H1 (cell line): ENCODE results near the gene SH3PXD2A. TPM values are rescaled to one million over a fixed set of nuclear protein-coding genes. Genes with fewer than 3 reads are reported as not detected.

ENCODE experiments used
- CHD1 ChIP-seq: IDR thresholded peaks from 2 replicates; pipeline ENCODE4 v1.6.1; 2012; ENCODE audit warnings: low read depth, low read length, improper control_type of control experiment
- CREB1 ChIP-seq: IDR thresholded peaks from 2 replicates; pipeline ENCODE4 v1.6.1; 2012; ENCODE audit warnings: inconsistent platforms
- HDAC2 ChIP-seq, 2 experiments: fragments of 300-600 bp in 1 of 2; sonication (generic) in 1 of 2; IDR thresholded peaks; 2 replicates each; pipeline ENCODE4 v1.6.1; 2011 to 2012; ENCODE audit warnings: low read depth in 2 of 2, low read length in 2 of 2, mild to moderate bottlenecking in 2 of 2, moderate library complexity in 2 of 2, borderline replicate concordance in 1 of 2, inconsistent platforms in 1 of 2
- NANOG ChIP-seq: IDR thresholded peaks from 2 replicates; pipeline ENCODE4 v1.6.1; 2011; ENCODE audit warnings: low read length, low read depth, mild to moderate bottlenecking, inconsistent platforms; ENCODE audit not compliant: insufficient read depth, poor library complexity, severe bottlenecking
- PHF8 ChIP-seq: fragments of 200-600 bp; sonication (generic); conservative IDR thresholded peaks from 2 replicates; pipeline ENCODE4 v1.7.1; 2012; ENCODE audit warnings: low read depth, mild to moderate bottlenecking, inconsistent platforms, low read length, moderate library complexity
- RBBP5 ChIP-seq: IDR thresholded peaks from 2 replicates; pipeline ENCODE4 v1.7.1; 2012; ENCODE audit warnings: low read depth, mild to moderate bottlenecking, inconsistent platforms, low read length, moderate library complexity, borderline replicate concordance
- SIX5 ChIP-seq: IDR thresholded peaks from 2 replicates; pipeline ENCODE4 v1.6.1; 2011; ENCODE audit warnings: mild to moderate bottlenecking, low read depth, low read length
- TBP ChIP-seq: IDR thresholded peaks from 2 replicates; pipeline ENCODE4 v1.6.1; 2011; ENCODE audit warnings: low read depth, low read length, improper control_type of control experiment
- polyA plus RNA-seq, 7 experiments: library from polyadenylated mRNA; depleted of rRNA in 3 of 7; stranded (reverse) in 5 of 7; unstranded in 2 of 7; fragments of >200 nt in 5 of 7; fragments of 200-250 nt in 2 of 7; gene quantifications; 1 replicate in 5 of 7; 2 replicates in 1 of 7; 4 replicates in 1 of 7; pipeline versions ENCODE4 v1.2.1 to v1.2.3, GENCODE V29; 2011 to 2013; ENCODE audit warnings: missing spikeins in 2 of 7, mixed read lengths in 2 of 7
- total RNA-seq: library from RNA; stranded (reverse); fragmentation: NEBNext Ultra II Directional; extraction: Animal tissue kit (Norgen Biotek cat#: 25700); gene quantifications from 2 replicates; pipeline ENCODE4 v1.2.1, GENCODE V29; 2021

Gene SH3PXD2A
- total and polyA plus RNA-seq, 2 of the 8 experiments (the other 6 are each of a cell fraction or from before 2014, with no cell fraction given): 5.4 to 16.3 TPM

- no peak for TF ChIP-seq HDAC2 (IDR thresholded peaks at IDR 0.05; ENCODE audit: borderline replicate concordance in 1 of 2, low read depth in 2 of 2, low read length in 2 of 2)
- no peak for TF ChIP-seq SIX5
- no peak for TF ChIP-seq TBP
- no peak for TF ChIP-seq NANOG
- TF ChIP-seq PHF8: no peak
- TF ChIP-seq CREB1: no peak
- no peak for TF ChIP-seq RBBP5
- no peak for TF ChIP-seq CHD1
These were observed 87.6 kb downstream of the SH3PXD2A start (continued) for GRCh38 chr10:103767756-103768155.
